Ishikawa (cell line): ENCODE results near the gene FKBP2.

Source experiments
- EP300 ChIP-seq: IDR thresholded peaks from 2 replicates; pipeline ENCODE4 v1.6.1; 2012; ENCODE audit warnings: borderline replicate concordance
- FOXM1 ChIP-seq: IDR thresholded peaks from 2 replicates; pipeline ENCODE4 v1.6.1; 2012; ENCODE audit warnings: low read depth, borderline replicate concordance
- MAX ChIP-seq: IDR thresholded peaks from 2 replicates; pipeline ENCODE4 v1.6.1; 2012
- RAD21 ChIP-seq: IDR thresholded peaks from 2 replicates; pipeline ENCODE4 v1.6.1; 2012; ENCODE audit warnings: low read depth
- TAF1 ChIP-seq: IDR thresholded peaks from 2 replicates; pipeline ENCODE4 v1.6.1; 2012; ENCODE audit warnings: low read depth, mild to moderate bottlenecking
- TEAD4 ChIP-seq: IDR thresholded peaks from 2 replicates; pipeline ENCODE4 v1.6.1; 2012
- USF1 ChIP-seq: IDR thresholded peaks from 2 replicates; pipeline ENCODE4 v1.6.1; 2012
- YY1 ChIP-seq: IDR thresholded peaks from 2 replicates; pipeline ENCODE4 v1.6.1; 2012; ENCODE audit warnings: low read depth

- TF ChIP-seq YY1: no peak
- TF ChIP-seq EP300: no peak
- TF ChIP-seq TAF1: no peak
- no peak for TF ChIP-seq RAD21
- no peak for TF ChIP-seq MAX
- TF ChIP-seq FOXM1: no peak
- no peak for TF ChIP-seq USF1
- TF ChIP-seq TEAD4: no peak
Measured at GRCh38 chr11:64289002-64289564, 48.2 kb downstream of the FKBP2 start.
